Thoracic aorta (tissue), 2 donors: ENCODE results near the gene MDC1. TPM values are rescaled to one million over a fixed set of nuclear protein-coding genes. Genes with fewer than 3 reads are reported as not detected.
"Not testable (repeated sequence)": the region's sequence is repeated elsewhere in the genome, so short reads cannot be mapped to it uniquely, and the experiment has no call there.

Experiments
- ATAC-seq: fragments of 150-250 bp; one replicate; pipeline ENCODE4 v1.8.0; 2017; ENCODE audit warnings: low read depth; ENCODE audit not compliant: insufficient number of reproducible peaks, low FRiP score
- DNase-seq: peaks from one replicate; pipeline ENCODE4 v3.0.0-alpha.2; 2020; ENCODE audit warnings: low spot score
- H3K27ac ChIP-seq, 2 donors: fragments of 200-600 bp; sonication (generic); 1 replicate in 1 of 2; 2 replicates in 1 of 2; pipeline ENCODE4 v1.5.1; 2016; ENCODE audit warnings: mild to moderate bottlenecking in 2 of 2, moderate library complexity in 2 of 2
- H3K27me3 ChIP-seq: fragments of 200-600 bp; sonication (generic); replicated peaks from 2 replicates; pipeline ENCODE4 v1.6.0; 2016; ENCODE audit warnings: mild to moderate bottlenecking; ENCODE audit not compliant: insufficient read depth
- H3K36me3 ChIP-seq: fragments of 200-600 bp; sonication (generic); one replicate; pipeline ENCODE4 v1.5.1; 2016
- H3K4me1 ChIP-seq, 2 donors: fragments of 200-600 bp; sonication (generic); 1 replicate in 1 of 2; 2 replicates in 1 of 2; pipeline versions ENCODE4 v1.5.1 to v1.6.0; 2016; ENCODE audit warnings: low read depth in 2 of 2, mild to moderate bottlenecking in 1 of 2; ENCODE audit not compliant: control insufficient read depth in 1 of 2
- H3K4me3 ChIP-seq: fragments of 200-600 bp; sonication (generic); 2 replicates; pipeline ENCODE4 v1.5.1; 2016; ENCODE audit warnings: mild to moderate bottlenecking
- H3K9me3 ChIP-seq: fragments of 200-600 bp; sonication (generic); 2 replicates; pipeline ENCODE4 v1.5.1; 2016
- CTCF ChIP-seq: fragments of 200-600 bp; sonication (generic); IDR thresholded peaks from one replicate; pipeline ENCODE4 v1.5.1; 2019; ENCODE audit warnings: antibody characterized with exemption
- total RNA-seq, 2 donors: library from RNA; depleted of rRNA; stranded (reverse); fragments of >200 nt; gene quantifications; one replicate each; pipeline versions ENCODE4 v1.1.0 to v1.2.3, GENCODE V29; 2016

MDC1 gene
- total RNA-seq, 2 donors from 2014 or later, result 16.6 to 22.6 TPM

GRCh38 chr6:30670760-30671527, 46.1 kb downstream of the MDC1 start:
- no peaks in the 10 kb centered on the region for H3K27me3 ChIP-seq
- H3K9me3 ChIP-seq, result no peaks in the 10 kb centered on the region
- no peak overlapping the region for H3K27ac ChIP-seq
- no peak for DNase-seq
- no peak overlapping the region for H3K4me3 ChIP-seq
- H3K36me3 ChIP-seq, result peaks cover 20% of the 10 kb centered on the region
- TF ChIP-seq CTCF, result no peak
- ATAC-seq, result no peak
- peaks cover 9 to 22% of the 10 kb centered on the region in 2 donors for H3K4me1 ChIP-seq

- not testable (repeated sequence) for H3K27me3 ChIP-seq, H3K27ac ChIP-seq, H3K9me3 ChIP-seq, H3K4me1 ChIP-seq, H3K4me3 ChIP-seq, DNase-seq, ATAC-seq
- peaks cover 61% of the 10 kb centered on the region for H3K36me3 ChIP-seq
Measured at GRCh38 chr6:30666300-30666699, 50.8 kb downstream of the MDC1 start.

GRCh38 chr6:30664994-30665767, 51.9 kb downstream of the MDC1 start:
- peaks cover 61% of the 10 kb centered on the region for H3K36me3 ChIP-seq
- H3K9me3 ChIP-seq, result no peaks in the 10 kb centered on the region
- H3K27ac ChIP-seq, result no peak overlapping the region
- H3K4me3 ChIP-seq, result no peak overlapping the region
- no peaks in the 10 kb centered on the region for H3K4me1 ChIP-seq
- DNase-seq, result no peak
- ATAC-seq, result no peak
- TF ChIP-seq CTCF, result no peak
- no peaks in the 10 kb centered on the region for H3K27me3 ChIP-seq

- not testable (repeated sequence) for ATAC-seq, H3K27me3 ChIP-seq, H3K27ac ChIP-seq
Measured at GRCh38 chr6:30657922-30658321, 59.2 kb downstream of the MDC1 start.

GRCh38 chr6:30657454-30657853, 59.6 kb downstream of the MDC1 start:
- no peak for TF ChIP-seq CTCF
- DNase-seq, result no peak
- no peak for ATAC-seq
- Histone ChIP-seq H3K27ac (no peak overlapping the region), H3K27me3 (no peaks in the 10 kb centered on the region), H3K9me3 (no peaks in the 10 kb centered on the region), H3K4me1 (no peaks in the 10 kb centered on the region), H3K36me3 (peaks cover 77% of the 10 kb centered on the region), H3K4me3 (no peak overlapping the region)

More at GRCh38 chr6:30657922-30658321, 59.2 kb downstream of the MDC1 start:
- not testable (repeated sequence) for H3K4me3 ChIP-seq, H3K4me1 ChIP-seq, DNase-seq, H3K9me3 ChIP-seq
- peaks cover 78% of the 10 kb centered on the region for H3K36me3 ChIP-seq

- ATAC-seq (no peak), DNase-seq (no peak)
- H3K27ac ChIP-seq, result no peak overlapping the region
- H3K36me3 ChIP-seq, result peaks cover 74% of the 10 kb centered on the region
- no peaks in the 10 kb centered on the region for H3K27me3 ChIP-seq
- no peaks in the 10 kb centered on the region for H3K4me1 ChIP-seq
- no peak for TF ChIP-seq CTCF
- H3K9me3 ChIP-seq, result no peaks in the 10 kb centered on the region
- H3K4me3 ChIP-seq, result no peak overlapping the region
Measured at GRCh38 chr6:30656513-30656912, 60.6 kb downstream of the MDC1 start.
